ENCODE measurements around the gene TBC1D8B.

The TBC1D8B gene

GRCh38 chrX:106899841-106900240 is 97.4 kb downstream of the TBC1D8B start:
- no peak for TF ChIP-seq CTCF (IDR thresholded peaks at IDR 0.05; ENCODE audit: extremely low read depth, missing control alignments)
- DNase-seq (ENCODE audit: low spot score) = no peak

GRCh38 chrX:106901341-106901740 is 98.9 kb downstream of the TBC1D8B start:
- no peak for DNase-seq (ENCODE audit: low spot score)
- TF ChIP-seq CTCF (IDR thresholded peaks at IDR 0.05; ENCODE audit: extremely low read depth, missing control alignments) = no peak

- TF ChIP-seq CTCF (IDR thresholded peaks at IDR 0.05; ENCODE audit: extremely low read depth, missing control alignments) = no peak
Observed at GRCh38 chrX:106901781-106902219, 99.3 kb downstream of the TBC1D8B start.

GRCh38 chrX:106902684-106903083 is 100.2 kb downstream of the TBC1D8B start:
- no peak for TF ChIP-seq CTCF (IDR thresholded peaks at IDR 0.05; ENCODE audit: extremely low read depth, missing control alignments)

More at GRCh38 chrX:106901781-106902219, 99.3 kb downstream of the TBC1D8B start:
- no peak for DNase-seq (ENCODE audit: low spot score)

GRCh38 chrX:106903291-106903824 is 100.9 kb downstream of the TBC1D8B start, which contains the start of gene RIPPLY1:
Gene RIPPLY1, minus strand, starts transcription at chrX:106903341. Its CDS starts 54 bp downstream, at chrX:106903287.
- TF ChIP-seq CTCF (IDR thresholded peaks at IDR 0.05; ENCODE audit: extremely low read depth, missing control alignments) = no peak
- no peak for DNase-seq (ENCODE audit: low spot score)

More at GRCh38 chrX:106902684-106903083, 100.2 kb downstream of the TBC1D8B start:
- DNase-seq (ENCODE audit: low spot score) = no peak

GRCh38 chrX:106903856-106904528 is 101.5 kb downstream of the TBC1D8B start:
- no peak for TF ChIP-seq CTCF (IDR thresholded peaks at IDR 0.05; ENCODE audit: extremely low read depth, missing control alignments)
- no peak for DNase-seq (ENCODE audit: low spot score)

- no peak for TF ChIP-seq CTCF (IDR thresholded peaks at IDR 0.05; ENCODE audit: extremely low read depth, missing control alignments)
- no peak for DNase-seq (ENCODE audit: low spot score)
Observed at GRCh38 chrX:106905064-106905708, 102.7 kb downstream of the TBC1D8B start.

Measured in GM20000 (cell line).